SK-N-SH treated with all-trans-retinoic acid at 6 μM for 48 hours (cell line): ENCODE data around the gene KMT5B.
A peak's percentile ranks its signal among the peaks of the same experiment; 100 is the strongest.

Experiments used
- ATAC-seq: fragments of 200-7000 bp; cut with Tn5 transposase; 3 replicates; pipeline ENCODE4 v1.9.1; 2020; ENCODE audit warnings: mild to moderate bottlenecking, moderate library complexity
- ARNTL ChIP-seq: fragments of 450-650 bp; formaldehyde crosslinking; IDR thresholded peaks from 2 replicates; pipeline ENCODE4 v1.5.0; 2020; ENCODE audit warnings: low read depth, mild to moderate bottlenecking, moderate library complexity, borderline replicate concordance
- BACH2 ChIP-seq: fragments of 250-450 bp; sonication (Bioruptor Pico); IDR thresholded peaks from 2 replicates; pipeline ENCODE4 v1.9.0; 2021; ENCODE audit warnings: mild to moderate bottlenecking, borderline replicate concordance
- CREB5 ChIP-seq: fragments of 250-450 bp; sonication (Bioruptor Pico); IDR thresholded peaks from 2 replicates; pipeline ENCODE4 v1.5.1; 2020; ENCODE audit warnings: low read depth, mild to moderate bottlenecking, moderate library complexity
- CSDC2 ChIP-seq: fragments of 250-450 bp; sonication (Bioruptor Pico); IDR thresholded peaks from 2 replicates; pipeline ENCODE4 v1.5.0; 2020; ENCODE audit warnings: mild to moderate bottlenecking, moderate library complexity
- CSRNP3 ChIP-seq: fragments of 250-450 bp; sonication (Bioruptor Pico); IDR thresholded peaks from 2 replicates; pipeline ENCODE4 v1.5.1; 2021; ENCODE audit warnings: mild to moderate bottlenecking, moderate library complexity
- ESRRG ChIP-seq: fragments of 250-450 bp; sonication (Bioruptor Pico); IDR thresholded peaks from 2 replicates; pipeline ENCODE4 v1.6.1; 2021; ENCODE audit warnings: mild to moderate bottlenecking
- GLIS3 ChIP-seq: fragments of 250-450 bp; sonication (Bioruptor Pico); IDR thresholded peaks from 2 replicates; pipeline ENCODE4 v1.5.0; 2020; ENCODE audit warnings: mild to moderate bottlenecking, moderate library complexity
- OSR1 ChIP-seq: fragments of 250-450 bp; sonication (Bioruptor Pico); IDR thresholded peaks from 2 replicates; pipeline ENCODE4 v1.8.0; 2022; ENCODE audit warnings: moderate library complexity, mild to moderate bottlenecking, inconsistent platforms
- PATZ1 ChIP-seq: fragments of 250-450 bp; sonication (Bioruptor Pico); IDR thresholded peaks from 2 replicates; pipeline ENCODE4 v1.8.0; 2020; ENCODE audit warnings: mild to moderate bottlenecking, moderate library complexity, borderline replicate concordance
- POU6F1 ChIP-seq: fragments of 250-450 bp; sonication (Bioruptor Pico); IDR thresholded peaks from 2 replicates; pipeline ENCODE4 v1.8.0; 2021; ENCODE audit warnings: low read depth, mild to moderate bottlenecking, moderate library complexity, borderline replicate concordance
- PPARA ChIP-seq: fragments of 250-450 bp; sonication (Bioruptor Pico); IDR thresholded peaks from 2 replicates; pipeline ENCODE4 v1.5.0; 2020; ENCODE audit warnings: mild to moderate bottlenecking, borderline replicate concordance
- RARB ChIP-seq: fragments of 250-450 bp; sonication (Bioruptor Pico); IDR thresholded peaks from 2 replicates; pipeline ENCODE4 v1.8.0; 2021; ENCODE audit warnings: mild to moderate bottlenecking, moderate library complexity
- SNAI2 ChIP-seq: fragments of 250-450 bp; sonication (Bioruptor Pico); IDR thresholded peaks from 2 replicates; pipeline ENCODE4 v1.5.0; 2020; ENCODE audit warnings: mild to moderate bottlenecking, moderate library complexity
- TCF4 ChIP-seq: fragments of 250-450 bp; sonication (Bioruptor Pico); IDR thresholded peaks from 2 replicates; pipeline ENCODE4 v1.8.0; 2021; ENCODE audit warnings: mild to moderate bottlenecking, moderate library complexity, borderline replicate concordance
- TSHZ2 ChIP-seq: fragments of 250-450 bp; sonication (Bioruptor Pico); IDR thresholded peaks from 2 replicates; pipeline ENCODE4 v1.5.0; 2020; ENCODE audit warnings: mild to moderate bottlenecking, moderate library complexity
- ZC3H10 ChIP-seq: fragments of 250-450 bp; sonication (Bioruptor Pico); IDR thresholded peaks from 2 replicates; pipeline ENCODE4 v1.5.1; 2021; ENCODE audit warnings: mild to moderate bottlenecking, moderate library complexity
- ZFP3 ChIP-seq: fragments of 250-450 bp; sonication (Bioruptor Pico); IDR thresholded peaks from 2 replicates; pipeline ENCODE4 v1.5.0; 2020; ENCODE audit warnings: mild to moderate bottlenecking, moderate library complexity
- ZFP30 ChIP-seq: fragments of 450-650 bp; formaldehyde crosslinking; IDR thresholded peaks from 2 replicates; pipeline ENCODE4 v1.5.0; 2022; ENCODE audit warnings: mild to moderate bottlenecking, moderate library complexity
- ZNF565 ChIP-seq: fragments of 450-650 bp; formaldehyde crosslinking; conservative IDR thresholded peaks from 2 replicates; pipeline ENCODE4 v1.5.0; 2020; ENCODE audit warnings: low read depth, mild to moderate bottlenecking, moderate library complexity
- ZNF70 ChIP-seq: fragments of 450-650 bp; formaldehyde crosslinking; IDR thresholded peaks from 2 replicates; pipeline ENCODE4 v1.5.0; 2020; ENCODE audit warnings: mild to moderate bottlenecking, moderate library complexity

Gene KMT5B

GRCh38 chr11:68211546-68211945 is 1.6 kb downstream of the KMT5B start (continued):
- TF ChIP-seq POU6F1 (CRISPR knock-in tag) (no peak), RARB (CRISPR knock-in tag) (no peak), BACH2 (CRISPR knock-in tag) (no peak), PPARA (CRISPR knock-in tag) (no peak), CSRNP3 (no peak), ZC3H10 (CRISPR knock-in tag) (no peak), CSDC2 (CRISPR knock-in tag) (no peak), OSR1 (no peak), ARNTL (CRISPR knock-in tag) (no peak)

- peak; percentile 77 for ATAC-seq
- TF ChIP-seq CSDC2 (CRISPR knock-in tag) (no peak), PPARA (CRISPR knock-in tag) (no peak), GLIS3 (CRISPR knock-in tag) (no peak), ZFP3 (no peak), OSR1 (no peak), CSRNP3 (no peak), CREB5 (no peak), ESRRG (CRISPR knock-in tag) (no peak), ZNF70 (CRISPR knock-in tag) (no peak), ZNF565 (CRISPR knock-in tag) (no peak), TSHZ2 (CRISPR knock-in tag) (no peak), PATZ1 (CRISPR knock-in tag) (no peak), TCF4 (CRISPR knock-in tag) (no peak), ZFP30 (CRISPR knock-in tag) (no peak), ARNTL (CRISPR knock-in tag) (no peak), RARB (CRISPR knock-in tag) (no peak), BACH2 (CRISPR knock-in tag) (no peak)
Measured at GRCh38 chr11:68206211-68206610, 6.9 kb downstream of the KMT5B start.

GRCh38 chr11:68204402-68204801 is 8.7 kb downstream of the KMT5B start:
- ATAC-seq = no peak
- TF ChIP-seq CSDC2 (CRISPR knock-in tag) (no peak), PPARA (CRISPR knock-in tag) (no peak), SNAI2 (CRISPR knock-in tag) (no peak), ESRRG (CRISPR knock-in tag) (no peak), ZC3H10 (CRISPR knock-in tag) (no peak), TSHZ2 (CRISPR knock-in tag) (no peak), GLIS3 (CRISPR knock-in tag) (no peak), POU6F1 (CRISPR knock-in tag) (no peak), TCF4 (CRISPR knock-in tag) (no peak), ZNF565 (CRISPR knock-in tag) (no peak), ZFP3 (no peak)
